Renal cortex interstitium (tissue), 11 donors: Measurements from ENCODE around the gene BIN1. TPM values are rescaled to one million over a fixed set of nuclear protein-coding genes. Genes with fewer than 3 reads are reported as not detected.
A peak's percentile ranks its signal among the peaks of the same experiment; 100 is the strongest.

Source experiments
- DNase-seq, 11 donors: peaks; one replicate each; pipeline ENCODE4 v3.0.0-alpha.2; 2013; ENCODE audit warnings: low read depth in 9 of 11, low spot score in 4 of 11; ENCODE audit errors: extremely low read depth in 1 of 11
- polyA plus RNA-seq, 3 donors: library from polyadenylated mRNA; unstranded; fragments of 120-200 nt; gene quantifications; one replicate each; pipeline ENCODE4 v1.2.1, GENCODE V29; 2013; ENCODE audit not compliant: insufficient read length in 3 of 3

BIN1 gene
- polyA plus RNA-seq, 3 donors: 83.9 to 128 (median 116) TPM

DNA sequence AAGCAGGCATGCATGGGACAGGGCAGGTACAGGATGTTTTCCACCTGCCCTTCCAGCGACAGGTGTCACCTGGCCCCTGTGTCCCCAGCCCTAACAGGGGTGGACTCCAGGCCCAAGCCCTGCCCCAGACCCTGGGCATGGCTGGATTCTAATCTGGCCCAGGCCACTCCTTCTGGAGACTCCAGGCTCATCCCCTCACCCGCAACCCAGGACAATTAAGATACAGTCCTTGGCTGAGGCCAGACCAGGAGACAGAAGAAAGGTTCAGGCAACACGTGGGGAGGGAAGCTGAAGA, 9.5 kb downstream of the BIN1 start:
- DNase-seq: no peak

DNA sequence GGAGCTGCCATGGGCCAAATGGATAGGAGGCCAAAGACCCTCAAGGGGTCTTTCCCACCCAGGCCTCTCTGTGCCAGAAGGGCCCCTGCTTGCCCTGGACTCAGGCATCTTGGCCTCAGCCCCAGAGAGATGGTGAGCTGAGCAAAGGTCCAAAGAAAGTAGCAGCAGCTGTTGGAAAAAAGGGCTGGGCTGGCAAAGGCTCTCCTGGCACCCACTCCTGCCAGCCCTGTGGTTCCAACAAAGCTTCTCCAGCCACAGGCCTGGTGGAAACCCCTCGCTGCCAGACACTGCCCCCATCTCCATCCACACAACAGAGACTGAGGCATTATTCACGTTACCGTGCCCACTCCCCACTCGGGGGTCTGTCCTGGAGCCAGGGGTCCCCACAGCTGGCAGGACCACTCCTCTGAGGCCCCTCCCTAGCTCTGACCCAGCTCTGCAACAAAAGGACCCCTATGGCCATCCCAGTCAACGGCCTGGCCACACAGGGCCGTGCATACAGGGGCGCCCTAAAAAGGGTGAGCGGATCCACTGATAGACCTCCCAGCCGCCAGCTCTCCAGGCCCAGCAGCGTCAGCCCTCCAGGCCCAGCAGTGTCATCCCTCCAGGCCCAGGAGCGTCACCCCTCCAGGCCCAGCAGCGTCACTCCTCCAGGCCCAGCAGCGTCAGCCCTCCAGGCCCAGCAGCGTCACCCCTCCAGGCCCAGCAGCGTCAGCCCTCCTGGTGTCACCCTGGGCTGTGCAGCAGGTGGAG, 10.1 kb downstream of the BIN1 start:
- no peak for DNase-seq

DNA sequence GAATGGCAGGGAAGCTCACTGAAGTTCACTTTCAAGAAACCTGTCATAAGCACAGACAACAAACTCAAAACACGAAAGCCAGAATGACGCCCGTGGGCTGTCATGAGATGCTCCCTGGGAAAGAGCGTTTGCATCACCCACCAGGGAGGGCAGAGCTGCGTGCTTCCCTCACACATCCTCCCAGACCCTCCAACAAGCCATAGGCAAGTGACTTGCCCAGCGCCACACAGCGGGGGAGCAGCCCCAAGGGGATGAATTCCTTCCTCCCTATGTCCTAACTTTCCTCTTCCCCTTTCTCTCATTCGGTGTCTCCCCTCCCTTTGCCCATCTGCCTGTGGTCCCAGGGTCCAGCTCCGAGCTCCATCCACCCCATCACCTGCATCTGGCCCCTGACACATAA, 10.7 kb downstream of the BIN1 start:
- no peak for DNase-seq

DNA sequence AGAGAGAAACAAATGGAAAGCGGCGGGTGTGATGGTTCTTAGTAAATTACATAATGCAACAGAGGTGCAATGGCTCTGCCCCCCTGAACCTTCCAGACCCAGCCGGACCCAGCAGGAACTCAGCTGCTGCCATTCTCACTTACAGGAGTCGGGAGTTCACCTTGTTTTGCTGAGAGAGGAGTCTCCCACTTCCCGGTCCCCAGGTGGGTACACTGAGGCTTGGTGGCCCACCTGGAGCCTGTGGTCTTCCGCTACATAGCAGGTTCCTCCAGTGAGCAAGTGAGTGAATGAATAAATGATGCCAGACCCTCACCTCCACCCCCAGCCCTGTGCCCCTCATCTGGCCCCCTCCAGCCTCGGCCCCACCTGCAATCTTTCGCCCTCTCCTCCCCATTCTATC, 11.2 kb downstream of the BIN1 start:
- no peak for DNase-seq

DNA sequence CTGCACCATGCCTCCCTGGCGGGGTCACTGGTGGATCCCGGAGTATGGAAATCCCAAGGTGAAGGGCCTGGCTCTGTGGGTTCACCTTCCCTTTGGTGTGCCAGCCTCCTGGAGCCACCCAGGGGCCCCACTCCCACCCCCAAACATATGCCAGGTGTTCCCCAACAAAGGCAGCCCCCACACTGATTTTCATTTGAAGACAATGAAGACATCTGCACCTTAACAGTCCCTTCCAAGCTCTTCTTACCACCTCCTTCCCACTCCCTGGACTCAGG, 11.7 kb downstream of the BIN1 start:
- DNase-seq: no peak

DNA sequence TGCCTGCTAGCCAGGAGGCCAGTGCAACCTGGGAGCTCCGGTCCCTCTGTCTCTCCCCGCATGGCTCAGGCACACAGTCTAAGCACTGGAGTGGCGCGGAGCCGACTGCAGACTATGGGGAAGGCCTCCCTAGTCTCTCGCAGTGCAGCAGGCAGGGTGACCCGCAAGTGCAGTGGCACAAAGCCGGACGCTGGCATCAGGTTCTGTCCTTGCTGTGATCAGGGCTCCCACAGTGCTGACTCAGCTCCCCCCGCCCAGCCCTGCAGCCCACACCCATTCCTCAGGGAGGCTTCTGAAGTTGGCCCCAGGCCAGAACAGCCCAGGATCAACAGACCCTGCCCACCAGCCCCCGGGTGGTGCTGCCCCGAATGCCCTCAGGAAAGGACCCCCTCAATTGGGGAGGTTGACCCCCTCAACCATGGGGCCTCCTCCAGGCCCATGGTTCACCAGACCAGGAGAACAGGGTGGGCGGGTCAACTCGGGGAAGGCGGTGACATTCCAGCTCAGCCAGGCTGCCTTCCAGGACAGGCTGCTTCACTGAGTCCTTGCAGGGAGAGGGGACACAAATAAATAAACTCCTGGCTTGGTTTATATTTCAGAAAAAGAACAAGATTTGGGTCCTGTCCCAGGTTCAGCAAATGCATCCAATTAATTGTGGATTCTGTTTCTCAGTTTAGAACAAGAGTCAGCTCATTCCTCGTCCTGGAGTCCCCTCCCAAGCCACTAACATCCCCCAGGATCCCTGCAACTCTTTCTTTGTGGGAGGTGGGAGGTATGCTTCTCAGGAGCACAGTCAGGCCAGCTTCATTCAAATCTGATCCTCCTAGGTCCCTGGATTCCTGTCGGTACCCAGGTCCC, 12.2 kb downstream of the BIN1 start:
- peak in 2 of 11 donors; percentile 64 to 65 for DNase-seq

DNA sequence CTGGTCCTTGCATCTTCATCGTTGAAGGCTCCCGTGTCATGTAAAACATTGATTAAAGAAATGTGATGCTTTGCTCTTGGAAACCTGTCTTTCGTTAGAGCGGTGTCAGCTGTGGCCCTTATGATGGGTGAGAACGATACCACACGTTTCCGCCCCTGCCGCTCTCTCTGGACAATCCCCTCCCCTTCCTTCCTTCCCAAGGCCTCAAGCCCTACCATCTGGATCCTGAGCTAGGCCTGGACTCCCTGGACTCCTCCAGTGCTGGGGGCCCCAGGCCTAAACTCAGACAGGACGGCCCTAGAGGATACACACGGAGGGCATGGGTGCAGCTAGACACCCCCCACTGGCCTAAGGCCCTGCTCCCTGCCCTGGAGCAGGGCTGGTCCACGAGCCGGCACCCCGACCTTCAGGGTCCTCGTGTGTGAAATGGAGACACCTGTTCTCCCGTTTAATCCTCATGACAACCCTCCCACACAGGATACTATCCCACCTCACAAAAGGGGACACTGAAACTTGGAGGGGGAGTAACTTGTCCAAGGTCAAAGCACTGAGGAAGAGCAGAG, 13.2 kb downstream of the BIN1 start:
- DNase-seq: no peak

DNA sequence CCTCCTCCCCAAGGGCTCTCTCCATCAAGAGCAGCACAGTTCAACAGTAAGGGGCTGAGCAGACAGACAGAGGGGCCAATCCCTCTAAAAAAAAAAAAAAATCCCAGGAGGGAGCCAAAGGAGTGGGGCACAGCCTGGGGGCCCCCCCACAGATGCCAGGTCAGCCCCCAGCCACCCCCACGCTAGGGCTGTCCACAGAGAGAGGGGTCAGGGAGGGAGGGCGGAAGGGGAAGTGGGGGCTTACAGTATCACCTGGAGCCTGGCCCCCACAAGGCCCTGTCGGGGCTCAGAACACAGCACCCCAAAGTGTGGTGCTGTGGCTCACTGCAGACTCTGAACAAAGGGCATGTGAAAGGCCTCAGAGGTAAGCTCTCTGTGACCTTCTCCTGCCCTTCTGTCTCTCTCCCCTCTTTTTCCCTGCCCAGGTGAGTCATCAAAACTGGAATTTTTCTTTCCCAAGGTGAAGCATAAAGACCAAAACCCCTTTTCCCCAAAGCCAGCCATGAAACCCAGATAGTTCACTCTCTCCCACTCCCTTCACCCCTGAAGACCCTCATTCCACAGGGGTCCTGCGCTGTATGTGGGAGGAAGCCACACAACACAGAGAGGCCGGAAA, 13.9 kb downstream of the BIN1 start:
- DNase-seq: no peak

DNA sequence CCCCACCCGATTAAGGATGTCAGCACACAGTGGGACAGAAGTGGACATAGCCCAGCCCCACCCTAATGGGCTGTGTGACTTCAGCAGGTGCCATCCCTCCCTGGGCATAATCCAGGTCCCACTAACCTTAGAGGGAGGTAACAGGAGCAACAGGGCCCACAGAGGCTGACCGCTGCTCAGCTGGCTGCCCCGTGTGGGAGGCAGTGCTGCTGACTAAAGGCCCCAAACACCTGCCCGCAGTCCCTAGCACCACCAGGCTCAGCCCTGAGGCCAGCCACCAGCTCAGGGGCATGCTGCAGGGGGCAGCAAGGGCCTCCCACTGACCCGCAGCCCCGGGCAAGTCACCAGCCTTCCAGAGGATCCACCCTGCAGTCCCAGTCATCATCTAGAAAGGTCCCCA, 14.6 kb downstream of the BIN1 start:
- DNase-seq: no peak

DNA sequence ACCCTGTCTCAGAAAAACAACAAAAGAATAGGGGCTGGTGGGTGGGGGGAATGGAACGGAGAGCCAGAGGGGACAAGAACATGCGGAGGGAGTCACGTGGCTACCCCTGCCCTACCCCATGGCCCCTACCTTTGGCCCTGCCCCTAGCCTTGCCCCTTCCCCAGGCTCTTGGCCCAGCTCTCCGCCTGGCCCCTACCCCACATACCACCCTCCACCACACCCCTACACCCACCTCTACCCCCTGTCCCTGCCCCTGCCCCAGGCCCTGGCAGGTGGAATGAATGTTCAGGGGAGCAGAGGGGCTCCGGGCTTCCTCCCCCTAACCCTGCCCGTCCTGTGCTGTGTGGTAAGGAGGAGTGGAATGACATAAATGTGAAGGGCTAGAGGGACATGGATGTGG, 15.1 kb downstream of the BIN1 start:
- DNase-seq: no peak

DNA sequence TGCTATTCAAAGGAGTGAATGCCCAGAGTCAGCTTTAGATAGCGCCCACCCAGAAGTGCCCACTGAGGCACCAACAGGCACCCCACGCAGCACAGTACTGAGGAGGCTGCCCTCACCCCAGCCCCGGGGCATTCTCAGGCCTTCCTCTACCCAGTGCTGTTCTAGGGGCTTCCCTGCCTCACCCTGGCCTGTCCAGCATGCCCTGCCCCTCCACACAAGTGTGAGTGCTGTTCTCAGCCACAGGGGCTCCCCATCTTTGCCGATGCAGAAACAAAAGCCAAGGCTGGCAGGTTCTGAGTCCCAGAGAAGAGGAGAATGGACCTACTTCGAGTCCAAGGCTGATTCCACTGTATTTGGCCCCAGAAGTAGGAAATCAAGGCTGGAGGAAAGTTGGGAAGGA, 15.8 kb downstream of the BIN1 start:
- no peak for DNase-seq

DNA sequence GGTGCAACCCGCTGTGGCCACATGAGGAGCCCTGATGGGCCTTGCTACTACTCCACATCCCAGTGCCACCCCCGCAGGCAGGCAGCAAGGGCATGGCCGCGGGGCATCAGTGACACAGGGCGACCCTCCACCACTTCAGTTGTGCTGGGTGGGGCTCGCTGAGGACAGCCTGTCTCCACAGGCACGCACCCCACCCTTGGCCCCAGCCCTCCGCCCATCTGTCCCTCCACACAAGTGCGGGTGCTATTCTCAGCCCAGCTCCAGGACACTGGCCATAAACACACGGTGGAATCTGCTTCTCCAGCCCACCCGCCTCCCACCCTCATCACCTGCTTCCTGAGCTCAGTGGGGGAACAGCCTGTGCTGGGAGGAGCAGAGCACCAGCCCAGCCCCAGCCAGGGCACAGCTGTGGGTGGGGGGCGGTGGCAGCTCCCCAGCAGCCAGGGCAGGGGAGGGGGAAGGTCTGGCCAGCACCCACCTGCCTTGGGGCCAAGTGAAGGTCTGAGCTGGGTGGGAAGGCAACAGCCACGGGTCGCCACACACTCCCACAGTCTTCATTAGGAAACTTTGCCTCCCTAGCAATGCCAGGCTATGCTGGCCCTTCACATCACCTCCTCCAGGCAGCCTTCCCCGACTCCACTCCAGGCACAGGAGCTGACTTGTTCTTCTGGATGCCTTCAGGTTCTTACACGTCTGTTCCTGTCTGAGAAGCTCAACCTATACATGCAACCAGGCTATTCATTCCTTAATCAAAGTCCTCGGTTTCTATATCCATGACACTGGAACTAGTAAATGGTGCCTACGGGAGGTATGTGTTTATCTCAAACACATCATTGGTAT, 16.5 kb downstream of the BIN1 start:
- no peak for DNase-seq

DNA sequence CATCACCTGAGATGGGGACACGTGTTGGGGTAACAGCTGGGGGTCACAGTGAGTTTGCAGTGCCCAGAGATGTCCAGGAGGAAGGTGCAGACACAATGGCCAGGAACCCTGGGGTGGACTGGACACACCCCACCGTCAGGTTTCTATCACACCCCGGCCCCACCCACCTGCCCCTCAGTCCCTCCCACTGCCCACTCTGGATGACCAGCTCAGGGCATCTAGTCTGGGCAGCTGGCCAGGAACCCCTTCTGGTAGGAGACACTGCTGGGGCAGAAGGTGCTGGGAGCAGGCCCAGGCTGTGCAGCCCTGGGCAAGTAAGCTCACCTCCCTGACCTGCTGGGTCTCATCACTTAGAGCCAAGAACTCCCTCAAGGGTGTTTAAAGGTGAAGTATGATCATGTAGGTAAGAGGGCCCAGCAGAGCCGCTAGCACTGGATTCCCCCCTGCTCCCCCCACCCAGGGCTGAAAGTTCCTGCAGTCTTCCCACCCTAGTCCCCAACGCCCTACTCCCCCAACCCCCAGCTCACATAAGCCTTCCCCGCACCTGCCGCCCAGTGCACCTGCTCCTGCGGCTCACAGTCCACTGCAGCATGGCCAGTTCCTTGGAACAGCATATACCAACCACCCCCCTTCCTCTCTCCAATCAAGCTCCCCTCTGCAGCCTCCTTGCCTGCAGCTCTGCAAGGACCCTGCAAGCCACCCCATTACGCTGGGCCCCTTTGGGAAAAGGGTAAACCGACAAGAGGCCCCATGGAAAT, 17.3 kb downstream of the BIN1 start:
- DNase-seq: no peak

DNA sequence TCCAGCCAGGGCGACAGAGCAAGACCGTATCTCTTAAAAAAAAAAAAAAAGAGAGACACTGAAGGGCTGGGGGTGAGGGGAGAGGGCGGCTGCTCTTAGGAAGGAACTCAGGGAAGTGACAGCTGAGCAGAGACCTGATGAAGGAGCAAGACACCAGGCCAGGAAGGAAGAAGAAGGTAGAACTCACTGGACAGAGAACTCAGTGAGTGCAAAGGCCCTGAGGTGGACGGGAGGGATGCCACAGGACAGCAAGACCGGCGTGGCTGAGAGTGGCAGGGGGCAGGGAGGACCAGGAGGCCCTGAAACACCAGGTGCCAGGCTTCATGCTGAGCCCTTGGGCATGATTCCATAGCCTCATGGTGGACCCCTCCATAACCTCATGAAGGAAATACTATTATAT, 18.2 kb downstream of the BIN1 start:
- DNase-seq: no peak

DNA sequence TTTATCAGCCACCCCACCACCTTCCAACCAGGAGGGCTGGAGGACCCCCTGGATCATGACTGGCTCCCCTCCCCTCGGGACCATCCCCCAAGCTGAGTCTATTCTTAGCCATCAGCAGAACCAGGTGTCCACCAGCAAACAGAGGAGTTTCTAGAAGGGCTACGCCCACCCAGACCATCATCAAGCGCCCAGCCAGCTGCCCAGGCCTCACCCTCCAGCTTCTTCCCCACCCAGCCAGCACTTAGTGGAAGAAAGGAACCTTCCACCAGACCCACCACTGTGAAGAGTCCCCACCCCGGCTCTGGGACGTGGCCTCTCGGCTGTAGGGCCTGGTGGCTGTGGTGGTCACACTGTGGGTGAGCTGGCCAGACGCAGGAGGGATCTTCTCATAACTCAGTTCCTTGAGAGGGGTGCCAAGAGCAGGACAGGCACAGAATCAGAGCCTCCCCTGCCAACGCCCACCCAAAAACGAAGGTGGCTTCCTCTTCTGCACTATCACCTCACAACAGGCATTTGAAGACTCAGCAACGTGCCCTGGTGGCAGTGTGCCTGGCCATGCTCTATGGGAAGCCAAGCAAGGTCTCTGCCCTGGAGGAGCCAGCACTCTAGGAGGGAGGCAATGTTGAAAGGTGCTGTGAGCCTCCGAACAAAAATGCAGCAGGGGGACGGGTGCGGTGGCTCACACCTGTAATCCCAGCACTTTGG, 19.0 kb downstream of the BIN1 start:
- no peak for DNase-seq

DNA sequence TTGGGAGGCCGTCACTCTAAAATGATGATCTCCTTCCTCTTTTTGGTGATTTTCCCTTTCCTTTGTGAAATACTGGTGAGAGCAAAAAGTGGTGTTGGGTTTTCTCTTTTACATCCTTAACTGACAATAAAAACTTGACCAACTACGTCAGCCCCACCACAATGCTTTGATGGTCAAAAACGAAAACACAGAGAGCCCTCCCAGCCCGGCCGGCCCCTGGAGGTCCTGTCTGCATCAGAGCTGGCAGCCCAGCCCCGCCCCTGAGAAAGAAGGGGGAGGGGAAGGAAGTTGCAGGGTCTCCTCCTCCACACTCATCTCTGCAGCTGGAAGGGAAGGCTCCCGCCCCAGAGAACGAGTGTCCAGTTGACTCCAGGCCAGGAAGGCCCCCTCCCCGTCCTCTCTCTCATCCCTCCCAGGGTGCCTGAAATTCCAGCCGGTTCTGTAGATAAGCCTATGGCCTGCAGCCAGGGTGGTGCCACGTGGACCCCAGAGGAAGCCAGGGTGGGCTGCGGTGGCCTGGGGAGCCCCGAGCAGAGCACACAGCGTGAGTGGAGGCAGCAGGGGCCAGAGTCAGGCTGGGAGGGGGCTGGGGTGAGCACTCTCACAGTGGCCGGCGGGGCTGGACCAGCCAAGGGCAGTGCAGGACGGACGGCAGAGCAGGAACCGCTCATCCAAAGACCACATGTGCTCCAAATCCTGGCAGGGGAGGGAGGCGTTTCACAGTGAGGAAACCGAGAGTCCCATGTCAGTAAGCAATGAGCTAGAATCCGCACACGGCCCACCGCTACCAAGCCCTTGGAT, 19.8 kb downstream of the BIN1 start:
- peak in 8 of 11 donors; percentile 80 to 92 (median 89) for DNase-seq

DNA sequence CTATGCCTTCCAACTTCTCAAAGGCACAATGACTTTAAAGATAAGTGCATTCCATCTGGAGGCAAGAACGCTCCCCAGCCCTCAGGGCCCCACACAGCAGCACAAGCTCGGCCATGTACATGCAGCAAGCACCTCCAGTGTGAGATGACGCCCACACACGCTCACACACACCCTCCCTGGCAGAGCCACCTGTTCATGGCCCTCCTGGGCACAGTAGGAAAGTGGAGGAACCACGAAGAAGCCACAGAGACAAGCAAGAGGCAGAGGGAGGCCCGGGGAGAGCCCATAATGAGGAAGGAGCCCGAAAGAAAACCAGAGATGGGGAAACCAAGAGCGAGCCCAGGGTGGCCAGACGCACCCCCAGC, 21.7 kb downstream of the BIN1 start:
- no peak for DNase-seq
